Body of pancreas (tissue), 4 donors: Measurements from ENCODE around the gene CHPF2. TPM values are rescaled to one million over a fixed set of nuclear protein-coding genes. Genes with fewer than 3 reads are reported as not detected.

Experiments
- ATAC-seq: fragments of 150-250 bp; one replicate; pipeline ENCODE4 v1.9.1; 2016
- DNase-seq, 4 donors: peaks; one replicate each; pipeline ENCODE4 v3.0.0-alpha.2; 2019
- H3K27ac ChIP-seq, 4 donors: fragments of 200-600 bp; sonication (generic); 1 replicate in 3 of 4; 2 replicates in 1 of 4; pipeline versions ENCODE4 v1.5.1 to v1.6.1; 2016 to 2019; ENCODE audit warnings: mild to moderate bottlenecking in 1 of 4, mixed read lengths in 1 of 4, moderate library complexity in 1 of 4
- H3K27me3 ChIP-seq, 2 donors: fragments of 200-600 bp; sonication (generic); one replicate each; pipeline ENCODE4 v1.6.0; 2016; ENCODE audit warnings: mild to moderate bottlenecking in 1 of 2
- H3K36me3 ChIP-seq, 2 donors: fragments of 200-600 bp; sonication (generic); replicated peaks in 1 of 2; 2 replicates each; pipeline ENCODE4 v1.5.1; 2016; ENCODE audit warnings: low read depth in 2 of 2; ENCODE audit not compliant: insufficient read depth in 1 of 2
- H3K4me1 ChIP-seq: fragments of 200-600 bp; sonication (generic); one replicate; pipeline ENCODE4 v1.6.0; 2016
- H3K4me3 ChIP-seq, 2 donors: fragments of 200-600 bp; sonication (generic); 1 replicate in 1 of 2; 2 replicates in 1 of 2; pipeline ENCODE4 v1.5.1; 2016 to 2019
- H3K9me3 ChIP-seq, 3 donors: fragments of 200-600 bp; sonication (generic); 1 replicate in 2 of 3; 2 replicates in 1 of 3; pipeline ENCODE4 v1.5.1; 2016
- CTCF ChIP-seq, 7 experiments: fragments of 450-650 bp in 4 of 7; fragments of 200-600 bp in 3 of 7; sonication (generic) in 3 of 7; IDR thresholded peaks; one replicate each; pipeline ENCODE4 v1.5.1; 2016 to 2019; ENCODE audit warnings: antibody characterized with exemption in 7 of 7
- POLR2A ChIP-seq, 3 donors: fragments of 450-650 bp; IDR thresholded peaks; one replicate each; pipeline ENCODE4 v1.6.1; 2016; ENCODE audit warnings: antibody characterized with exemption in 3 of 3, mild to moderate bottlenecking in 2 of 3
- WGBS, 2 donors: methylation state at CpG; one replicate each; pipeline ENCODE4 v1.1.5; 2017; 5-methylcytosine and 5-hydroxymethylcytosine counted together
- intact Hi-C: fragments of 100-400 bp; cut with DNase I; formaldehyde crosslinking; loops from one replicate; pipeline ENCODE4 v1.15.1; 2023
- total RNA-seq, 2 donors: library from RNA; depleted of rRNA; stranded (reverse); fragments of >200 nt; gene quantifications; one replicate each; pipeline ENCODE4 v1.1.0, GENCODE V29; 2016

CHPF2 gene
- total RNA-seq, 2 donors from 2014 or later = 24.4 to 52.1 TPM

- Histone ChIP-seq H3K27ac (no peak overlapping the region), H3K4me3 (no peak overlapping the region), H3K4me1 (peaks cover 21% of the 10 kb centered on the region), H3K27me3 (no peaks in the 10 kb centered on the region), H3K36me3 (peaks cover 0 to 17% of the 10 kb centered on the region in 2 donors), H3K9me3 (no peaks in the 10 kb centered on the region)
- TF ChIP-seq POLR2A (IDR thresholded peaks at IDR 0.05) (no peak), CTCF (IDR thresholded peaks at IDR 0.05) (no peak)
- 85 to 92% methylated on average over 5 to 26 of the region's 28 CpGs for WGBS, 2 donors
- DNase-seq = no peak
- ATAC-seq = no peak
- intact Hi-C loops = no loop called here
Observed at GRCh38 chr7:151235091-151235787, 3.0 kb downstream of the CHPF2 start.

- ATAC-seq (no peak), DNase-seq (no peak)
- TF ChIP-seq POLR2A (IDR thresholded peaks at IDR 0.05) = no peak
- no peak for TF ChIP-seq CTCF (IDR thresholded peaks at IDR 0.05)
Observed at GRCh38 chr7:151236406-151236805, 4.1 kb downstream of the CHPF2 start.

GRCh38 chr7:151237244-151238189, 5.2 kb downstream of the CHPF2 start:
- H3K4me3 ChIP-seq = no peak overlapping the region
- no peaks in the 10 kb centered on the region for H3K27me3 ChIP-seq
- H3K36me3 ChIP-seq = peaks cover 0 to 17% of the 10 kb centered on the region in 2 donors
- peaks cover 15% of the 10 kb centered on the region for H3K4me1 ChIP-seq
- no peak for ATAC-seq
- DNase-seq = no peak
- no peaks in the 10 kb centered on the region for H3K9me3 ChIP-seq
- 85 to 88% methylated on average over 28 to 39 of the region's 44 CpGs for WGBS, 2 donors
- TF ChIP-seq CTCF (IDR thresholded peaks at IDR 0.05) (no peak), POLR2A (IDR thresholded peaks at IDR 0.05) (no peak)
- H3K27ac ChIP-seq = no peak overlapping the region
- intact Hi-C loops = no loop called here

More at GRCh38 chr7:151236406-151236805, 4.1 kb downstream of the CHPF2 start:
- no peak overlapping the region for H3K4me3 ChIP-seq
- no peak overlapping the region for H3K27ac ChIP-seq
- peaks cover 0 to 17% of the 10 kb centered on the region in 2 donors for H3K36me3 ChIP-seq
- intact Hi-C loops = no loop called here
- 84 to 89% methylated on average over 13 of the region's 13 CpGs for WGBS, 2 donors
- H3K27me3 ChIP-seq = no peaks in the 10 kb centered on the region
- H3K9me3 ChIP-seq = no peaks in the 10 kb centered on the region
- peaks cover 21% of the 10 kb centered on the region for H3K4me1 ChIP-seq

- Histone ChIP-seq H3K4me3 (no peak overlapping the region), H3K9me3 (no peaks in the 10 kb centered on the region), H3K36me3 (peaks cover 0 to 17% of the 10 kb centered on the region in 2 donors), H3K27ac (no peak overlapping the region), H3K27me3 (no peaks in the 10 kb centered on the region), H3K4me1 (peaks cover 14% of the 10 kb centered on the region)
- no peak for DNase-seq
- TF ChIP-seq CTCF (IDR thresholded peaks at IDR 0.05) (no peak), POLR2A (IDR thresholded peaks at IDR 0.05) (no peak)
- WGBS, 2 donors = 79 to 96% methylated on average over 4 to 17 of the region's 17 CpGs
- ATAC-seq = no peak
- intact Hi-C loops = no loop called here
Observed at GRCh38 chr7:151238190-151238810, 6.0 kb downstream of the CHPF2 start.
